Posterior vena cava (tissue), 2 donors: ENCODE results near the gene SIK3. TPM values are rescaled to one million over a fixed set of nuclear protein-coding genes. Genes with fewer than 3 reads are reported as not detected.

ENCODE experiments used
- DNase-seq: peaks from one replicate; pipeline ENCODE4 v3.0.0-alpha.2; 2020; ENCODE audit warnings: low spot score
- intact Hi-C, 2 donors: fragments of 100-400 bp; cut with DNase I; formaldehyde crosslinking; loops; one replicate each; pipeline versions ENCODE4 v1.14.1 to v1.14.2; 2022 to 2023
- total RNA-seq, 2 donors: library from RNA; stranded (reverse); fragmentation: NEBNext Ultra II Directional; extraction: Animal tissue kit (Norgen Biotek cat#: 25700); gene quantifications; one replicate each; pipeline ENCODE4 v1.2.1, GENCODE V29; 2021
- donor health status: DM: yes; HTN: yes; CAD: no.
- donor health status: DM: yes; HTN: yes; CAD: no.

SIK3 gene
- total RNA-seq, 2 donors from 2014 or later, result 43.8 to 53.4 TPM

GRCh38 chr11:116830184-116830912, 267.9 kb downstream of the SIK3 start:
- intact Hi-C loops, result loop anchor here in 1 of 2 donors (5.0 kb wide), 1 partner anchor 38 kb away; the partner anchor contains the start of gene APOA5
- no peak for DNase-seq

DNA sequence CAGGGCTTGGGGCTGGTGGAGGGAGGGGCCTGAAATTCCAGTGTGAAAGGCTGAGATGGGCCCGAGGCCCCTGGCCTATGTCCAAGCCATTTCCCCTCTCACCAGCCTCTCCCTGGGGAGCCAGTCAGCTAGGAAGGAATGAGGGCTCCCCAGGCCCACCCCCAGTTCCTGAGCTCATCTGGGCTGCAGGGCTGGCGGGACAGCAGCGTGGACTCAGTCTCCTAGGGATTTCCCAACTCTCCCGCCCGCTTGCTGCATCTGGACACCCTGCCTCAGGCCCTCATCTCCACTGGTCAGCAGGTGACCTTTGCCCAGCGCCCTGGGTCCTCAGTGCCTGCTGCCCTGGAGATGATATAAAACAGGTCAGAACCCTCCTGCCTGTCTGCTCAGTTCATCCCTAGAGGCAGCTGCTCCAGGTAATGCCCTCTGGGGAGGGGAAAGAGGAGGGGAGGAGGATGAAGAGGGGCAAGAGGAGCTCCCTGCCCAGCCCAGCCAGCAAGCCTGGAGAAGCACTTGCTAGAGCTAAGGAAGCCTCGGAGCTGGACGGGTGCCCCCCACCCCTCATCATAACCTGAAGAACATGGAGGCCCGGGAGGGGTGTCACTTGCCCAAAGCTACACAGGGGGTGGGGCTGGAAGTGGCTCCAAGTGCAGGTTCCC, 268.6 kb downstream of the SIK3 start, which contains the start of gene APOC3:
Gene APOC3 (plus strand): TSS at position 383 of the 659 bp plus-strand sequence. CDS start 676 bp downstream, outside the sequence.
- no peak for DNase-seq
- intact Hi-C loops, result loop anchor here in 1 of 2 donors (5.0 kb wide), 1 partner anchor 37 kb away; the partner anchor contains the start of gene APOA5

DNA sequence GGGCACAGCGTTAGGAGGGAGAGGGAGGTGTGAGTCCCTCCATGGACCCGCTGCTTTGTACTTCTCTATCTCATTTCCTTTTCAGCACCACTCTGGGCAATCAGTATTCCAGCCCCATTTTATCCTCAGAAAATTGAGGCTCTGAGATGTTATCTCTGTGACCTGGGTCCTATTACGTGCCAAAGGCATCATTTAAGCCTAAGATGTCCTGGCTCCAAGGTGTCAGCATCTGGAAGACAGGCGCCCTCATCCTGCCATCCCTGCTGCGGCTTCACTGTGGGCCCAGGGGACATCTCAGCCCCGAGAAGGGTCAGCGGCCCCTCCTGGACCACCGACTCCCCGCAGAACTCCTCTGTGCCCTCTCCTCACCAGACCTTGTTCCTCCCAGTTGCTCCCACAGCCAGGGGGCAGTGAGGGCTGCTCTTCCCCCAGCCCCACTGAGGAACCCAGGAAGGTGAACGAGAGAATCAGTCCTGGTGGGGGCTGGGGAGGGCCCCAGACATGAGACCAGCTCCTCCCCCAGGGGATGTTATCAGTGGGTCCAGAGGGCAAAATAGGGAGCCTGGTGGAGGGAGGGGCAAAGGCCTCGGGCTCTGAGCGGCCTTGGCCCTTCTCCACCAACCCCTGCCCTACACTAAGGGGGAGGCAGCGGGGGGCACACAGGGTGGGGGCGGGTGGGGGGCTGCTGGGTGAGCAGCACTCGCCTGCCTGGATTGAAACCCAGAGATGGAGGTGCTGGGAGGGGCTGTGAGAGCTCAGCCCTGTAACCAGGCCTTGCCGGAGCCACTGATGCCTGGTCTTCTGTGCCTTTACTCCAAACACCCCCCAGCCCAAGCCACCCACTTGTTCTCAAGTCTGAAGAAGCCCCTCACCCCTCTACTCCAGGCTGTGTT, 269.4 kb downstream of the SIK3 start:
- no peak for DNase-seq

GRCh38 chr11:116827461-116827860, 270.8 kb downstream of the SIK3 start:
- no peak for DNase-seq
- intact Hi-C loops, result no loop called here

More for the DNA sequence above, 269.4 kb downstream of the SIK3 start:
- intact Hi-C loops, result no loop called here

- intact Hi-C loops, result no loop called here
- peak; percentile 77 for DNase-seq
These were observed 271.3 kb downstream of the SIK3 start for GRCh38 chr11:116826751-116827431.

GRCh38 chr11:116825854-116826750, 272.1 kb downstream of the SIK3 start:
- DNase-seq, result peak; percentile 69
- intact Hi-C loops, result no loop called here

GRCh38 chr11:116825434-116825833, 272.8 kb downstream of the SIK3 start:
- DNase-seq, result no peak
- intact Hi-C loops, result no loop called here

- DNase-seq, result no peak
- intact Hi-C loops, result no loop called here
These were observed 275.0 kb downstream of the SIK3 start, which contains the start of gene APOA4 for GRCh38 chr11:116823031-116823843. TSS of gene APOA4 (minus strand) at chr11:116823304. CDS start at chr11:116823191, 113 bp downstream.

- intact Hi-C loops, result no loop called here
- DNase-seq, result no peak
These were observed 275.7 kb downstream of the SIK3 start for GRCh38 chr11:116822575-116822974.

- intact Hi-C loops, result no loop called here
- DNase-seq, result peak; percentile 75
These were observed 276.9 kb downstream of the SIK3 start for GRCh38 chr11:116821050-116821918.

- DNase-seq, result no peak
- intact Hi-C loops, result no loop called here
These were observed 279.2 kb downstream of the SIK3 start for GRCh38 chr11:116819049-116819448.

GRCh38 chr11:116814502-116814901, 283.7 kb downstream of the SIK3 start:
- intact Hi-C loops, result no loop called here

GRCh38 chr11:116813781-116814471, 284.3 kb downstream of the SIK3 start:
- intact Hi-C loops, result no loop called here
- no peak for DNase-seq

More at GRCh38 chr11:116814502-116814901, 283.7 kb downstream of the SIK3 start:
- no peak for DNase-seq

DNA sequence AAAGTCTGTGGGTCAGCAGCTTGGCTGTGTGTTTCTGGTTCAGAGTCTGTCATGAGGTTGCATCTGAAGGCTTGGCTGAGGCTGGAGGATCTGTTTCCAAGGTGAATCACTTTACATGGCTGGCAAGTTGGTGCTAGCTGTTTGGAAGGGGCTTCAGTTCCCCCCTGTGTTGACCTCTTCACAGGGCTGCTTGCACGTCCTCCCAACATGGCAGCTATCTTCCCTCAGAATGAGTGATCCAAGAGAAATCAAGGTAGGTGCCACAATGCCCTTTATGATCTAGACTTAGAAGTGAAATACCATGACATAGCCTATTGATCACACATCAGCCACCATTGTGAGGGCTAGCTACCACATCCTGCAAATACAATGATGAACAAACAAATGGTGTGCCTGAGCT, 285.1 kb downstream of the SIK3 start:
- no peak for DNase-seq
- intact Hi-C loops, result no loop called here

DNA sequence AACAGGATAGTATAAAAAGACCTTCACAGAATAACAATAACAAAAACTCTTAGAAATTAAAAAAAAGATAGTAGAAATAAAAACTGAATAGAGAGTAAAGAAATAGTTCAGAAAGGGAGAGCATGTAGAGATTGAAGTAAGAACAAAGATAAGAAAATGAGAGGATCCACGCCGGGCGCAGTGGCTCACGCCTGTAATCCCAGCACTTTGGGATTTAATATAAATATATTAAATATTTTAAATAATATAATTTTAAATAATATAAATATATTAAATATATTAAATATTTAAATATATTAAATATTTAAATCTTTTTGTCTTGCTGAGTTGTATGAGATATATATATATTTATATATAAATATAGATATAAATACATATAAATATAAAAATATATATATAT, 286.1 kb downstream of the SIK3 start:
- no peak for DNase-seq
- intact Hi-C loops, result no loop called here

DNA sequence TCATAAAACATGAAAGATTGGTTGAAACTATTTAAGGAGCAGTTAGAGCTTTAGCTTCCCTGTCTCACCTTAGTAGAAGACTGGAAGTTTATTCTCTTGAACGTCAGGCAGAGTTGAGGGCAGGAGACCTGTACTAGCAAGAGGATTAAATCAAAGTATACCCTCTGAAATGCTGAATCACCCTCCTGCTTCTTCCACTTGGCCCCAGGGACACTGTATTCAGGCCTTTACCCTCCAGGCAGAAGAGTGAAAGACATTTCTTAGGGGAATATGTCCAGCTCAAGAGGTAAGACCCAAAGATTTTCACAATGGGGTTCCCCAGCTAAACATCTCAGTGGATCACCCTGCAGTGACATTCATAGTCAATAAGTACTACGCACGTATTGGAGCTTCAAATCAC, 287.0 kb downstream of the SIK3 start:
- intact Hi-C loops, result no loop called here
- no peak for DNase-seq
